GM12875 (cell line): Measurements from ENCODE around the gene TIMM10B.
"Not testable (repeated sequence)": the region's sequence is repeated elsewhere in the genome, so short reads cannot be mapped to it uniquely, and the experiment has no call there.

Source experiments
- H3K4me3 ChIP-seq: one replicate; pipeline ENCODE4 v1.5.1; 2011; ENCODE audit warnings: low read depth, low read length, control low read depth
- CTCF ChIP-seq: IDR thresholded peaks from 2 replicates; pipeline ENCODE4 v1.5.1; 2011; ENCODE audit warnings: low read depth, mild to moderate bottlenecking, control low read depth, inconsistent platforms, low read length, moderate library complexity, borderline replicate concordance; ENCODE audit not compliant: insufficient read depth

The TIMM10B gene

GRCh38 chr11:6504166-6504565, 22.9 kb downstream of the TIMM10B start:
- no peak for TF ChIP-seq CTCF
- H3K4me3 ChIP-seq: no peak overlapping the region

DNA sequence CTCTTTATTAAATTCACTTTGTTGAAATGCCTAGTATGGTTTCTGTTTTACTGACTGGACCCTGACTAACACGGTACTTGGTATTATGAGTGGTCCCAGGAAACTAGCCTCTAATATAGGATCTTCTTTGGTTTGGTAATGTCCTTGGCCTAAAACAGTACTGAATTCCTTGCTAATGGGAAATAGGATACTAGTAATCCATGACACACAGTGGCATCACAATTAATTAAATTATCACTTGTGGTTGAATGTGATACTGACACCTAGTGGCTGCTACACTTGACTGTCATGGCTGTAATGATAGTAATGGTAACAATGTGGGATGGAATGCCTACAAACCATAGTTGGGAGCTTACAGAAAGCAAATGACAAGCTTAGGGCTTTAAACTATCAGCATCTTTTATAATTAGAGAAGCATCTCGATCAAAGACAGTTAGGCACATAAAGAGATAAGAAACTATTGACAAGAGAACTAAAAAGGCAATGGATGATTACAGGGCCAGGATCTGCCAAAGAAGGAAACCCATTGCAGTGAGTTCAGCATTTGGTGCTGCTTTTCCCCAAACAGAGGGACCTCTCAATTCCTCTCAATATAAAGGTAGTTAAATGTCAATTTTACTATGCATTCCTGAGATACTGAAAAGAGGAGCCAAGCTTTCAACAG, 24.4 kb downstream of the TIMM10B start:
- no peak overlapping the region for H3K4me3 ChIP-seq
- TF ChIP-seq CTCF: peak; percentile 52; the same call in 1 of the 2 replicates

- no peak overlapping the region for H3K4me3 ChIP-seq
- TF ChIP-seq CTCF: no peak
Observed at GRCh38 chr11:6516865-6517264, 35.6 kb downstream of the TIMM10B start.

DNA sequence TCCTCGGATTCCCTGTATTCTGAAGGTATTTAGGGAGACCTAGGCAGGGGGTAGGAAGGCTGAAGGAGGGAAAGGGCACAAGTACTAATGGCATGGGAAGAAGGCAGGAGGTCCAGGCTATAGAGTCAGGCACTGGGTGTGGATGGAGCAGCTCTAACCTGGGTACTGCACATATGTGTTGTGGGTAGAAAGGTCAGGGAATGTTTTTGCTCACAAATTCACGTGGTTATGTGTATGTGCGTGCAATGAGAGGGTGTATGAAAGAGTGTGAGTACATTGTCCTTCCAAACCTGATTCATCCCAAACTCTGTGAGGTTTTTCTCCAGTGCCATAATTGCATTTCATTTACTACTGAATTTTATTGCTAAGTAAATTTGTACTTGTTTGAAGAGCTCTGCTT, 39.0 kb downstream of the TIMM10B start:
- no peak overlapping the region for H3K4me3 ChIP-seq
- no peak for TF ChIP-seq CTCF

DNA sequence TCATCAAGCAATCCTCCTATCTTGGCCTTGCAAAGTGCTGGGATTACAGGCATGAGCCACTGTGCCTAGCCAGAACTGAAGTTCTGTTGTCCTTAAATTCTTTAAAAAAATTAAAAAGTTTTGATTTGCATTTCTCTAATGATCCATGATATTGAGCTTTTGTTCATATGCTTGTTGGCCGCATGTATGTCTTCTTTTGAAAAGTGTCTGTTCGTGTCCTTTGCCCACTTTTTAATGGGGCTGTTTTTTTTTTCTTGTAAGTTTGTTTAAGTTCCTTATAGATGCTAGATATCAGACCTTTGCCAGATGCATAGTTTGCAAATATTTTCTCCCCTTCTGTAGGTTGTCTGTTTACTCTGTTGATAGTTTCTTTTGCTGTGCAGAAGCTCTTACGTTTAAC, 40.6 kb downstream of the TIMM10B start:
- H3K4me3 ChIP-seq: not testable (repeated sequence)

DNA sequence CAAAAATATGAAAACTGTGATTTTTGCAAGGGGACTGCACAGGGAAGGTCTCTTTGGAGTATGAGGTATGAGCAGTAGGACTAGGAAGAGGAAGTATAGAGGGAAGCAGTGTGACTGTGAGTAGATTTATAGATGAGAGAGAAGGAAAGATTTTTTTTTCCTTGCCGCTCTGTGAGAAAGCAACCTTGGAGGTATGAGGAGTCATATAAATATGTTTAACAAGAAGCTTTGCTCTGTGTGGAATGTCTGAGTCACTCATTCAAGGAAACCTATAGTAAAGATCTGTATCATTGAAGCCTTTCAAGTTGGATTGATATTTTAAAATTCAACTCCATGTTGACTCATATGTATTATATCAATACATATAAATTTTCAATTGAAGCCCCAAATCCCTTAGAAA, 42.0 kb downstream of the TIMM10B start:
- H3K4me3 ChIP-seq: no peak overlapping the region
- no peak for TF ChIP-seq CTCF

GRCh38 chr11:6526411-6527135, 45.3 kb downstream of the TIMM10B start:
- TF ChIP-seq CTCF: no peak
- no peak overlapping the region for H3K4me3 ChIP-seq

- no peak for TF ChIP-seq CTCF
- no peak overlapping the region for H3K4me3 ChIP-seq
Observed at GRCh38 chr11:6529266-6529665, 48.0 kb downstream of the TIMM10B start.
